NCI-H146 (cell line): ENCODE results near the gene AXIN2.

ENCODE experiments used
- DNase-seq: peaks from one replicate; lab custom pipeline; 2025; lab: John Stamatoyannopoulos, UW

AXIN2 gene

DNA sequence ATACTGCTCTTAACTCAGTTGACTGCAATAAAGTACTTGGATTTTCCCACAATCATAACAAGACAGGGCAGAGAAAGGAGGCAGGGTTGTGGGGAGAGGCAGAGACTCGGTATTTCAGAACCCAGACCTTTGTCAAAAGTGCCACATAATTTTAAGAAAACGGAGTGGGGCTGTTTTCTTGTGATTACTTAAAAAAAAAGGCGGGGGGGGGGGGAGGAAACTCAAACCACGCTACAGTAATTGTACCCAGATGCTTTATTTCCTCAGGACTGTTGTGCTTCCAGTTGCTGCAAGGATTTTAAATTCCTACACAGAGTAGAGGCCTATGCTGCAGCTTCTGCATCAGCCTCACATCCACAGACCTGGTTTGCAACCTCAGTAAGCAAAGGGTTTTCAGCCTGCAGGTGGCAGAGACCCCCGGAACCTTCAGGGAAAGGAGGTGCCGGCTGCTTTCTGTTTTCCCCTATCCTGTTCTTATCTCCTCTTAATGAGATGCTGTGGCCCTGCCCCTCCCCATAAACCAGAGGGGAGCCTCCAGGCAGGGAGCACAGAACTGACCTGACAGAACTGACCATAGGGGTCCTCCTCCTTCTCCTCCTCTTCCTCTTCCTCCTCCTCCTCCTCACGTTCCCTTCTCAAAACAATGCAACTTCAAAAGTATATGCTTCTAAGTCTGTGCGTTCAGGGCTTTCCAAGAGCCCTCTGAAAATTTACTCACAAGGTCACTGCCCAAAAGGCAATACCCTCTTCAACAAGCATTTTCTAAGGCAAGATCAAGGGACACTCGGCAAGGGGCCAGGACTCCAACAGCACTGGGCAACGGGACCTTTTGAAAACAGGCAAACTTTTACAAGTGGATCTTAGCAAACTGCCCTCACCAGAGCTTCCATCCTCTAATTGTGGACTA, 7.5 kb downstream of the AXIN2 start:
- DNase-seq, result no peak

DNA sequence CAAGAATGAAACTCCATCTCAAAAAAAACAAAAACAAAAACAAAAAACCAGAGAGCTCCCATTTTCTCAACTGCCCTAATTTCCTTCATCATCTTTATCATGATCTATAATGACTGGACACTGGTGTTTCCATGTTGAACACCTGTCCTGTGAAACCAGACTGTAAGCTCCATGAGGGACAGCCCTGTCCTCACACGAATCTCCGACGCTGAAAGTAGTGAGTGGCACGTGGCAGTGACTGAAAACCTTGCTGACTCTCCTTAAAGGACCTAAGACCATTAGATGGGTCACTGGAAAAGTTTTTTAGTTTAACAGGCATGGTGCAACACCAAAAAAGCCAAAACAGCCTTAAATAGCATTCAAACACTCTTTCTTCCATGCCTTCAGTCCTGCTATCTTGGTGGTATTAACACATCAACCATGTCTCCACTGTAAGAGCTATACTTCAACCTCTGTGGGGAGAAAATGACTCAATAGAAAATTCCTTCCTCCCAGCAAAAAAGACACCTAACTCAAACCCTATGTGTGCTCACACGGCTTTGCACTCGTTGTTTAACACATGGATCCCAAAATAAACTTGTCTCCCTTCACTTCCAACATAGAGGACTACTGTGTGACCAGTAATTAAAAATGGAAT, 8.3 kb downstream of the AXIN2 start:
- no peak for DNase-seq

DNA sequence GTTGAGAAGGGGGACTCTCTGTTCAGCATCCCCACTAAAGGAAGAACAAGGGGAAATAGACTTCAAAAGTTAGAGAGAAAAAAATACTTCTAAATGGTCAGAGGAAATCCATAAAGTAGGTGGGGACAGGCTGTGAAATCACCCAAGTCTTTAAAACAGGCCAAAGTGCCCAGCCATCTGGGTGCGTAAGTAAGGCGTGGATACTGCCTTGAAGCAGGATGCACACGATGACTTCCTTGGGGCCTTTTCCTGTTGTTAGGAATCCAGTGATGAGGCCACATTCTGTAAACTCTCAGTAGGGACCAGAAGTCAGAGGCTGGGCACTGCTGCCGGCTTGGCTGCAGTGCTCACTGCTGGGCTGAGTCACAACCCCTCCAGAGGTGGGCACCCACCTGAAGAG, 9.2 kb downstream of the AXIN2 start:
- DNase-seq, result no peak

DNA sequence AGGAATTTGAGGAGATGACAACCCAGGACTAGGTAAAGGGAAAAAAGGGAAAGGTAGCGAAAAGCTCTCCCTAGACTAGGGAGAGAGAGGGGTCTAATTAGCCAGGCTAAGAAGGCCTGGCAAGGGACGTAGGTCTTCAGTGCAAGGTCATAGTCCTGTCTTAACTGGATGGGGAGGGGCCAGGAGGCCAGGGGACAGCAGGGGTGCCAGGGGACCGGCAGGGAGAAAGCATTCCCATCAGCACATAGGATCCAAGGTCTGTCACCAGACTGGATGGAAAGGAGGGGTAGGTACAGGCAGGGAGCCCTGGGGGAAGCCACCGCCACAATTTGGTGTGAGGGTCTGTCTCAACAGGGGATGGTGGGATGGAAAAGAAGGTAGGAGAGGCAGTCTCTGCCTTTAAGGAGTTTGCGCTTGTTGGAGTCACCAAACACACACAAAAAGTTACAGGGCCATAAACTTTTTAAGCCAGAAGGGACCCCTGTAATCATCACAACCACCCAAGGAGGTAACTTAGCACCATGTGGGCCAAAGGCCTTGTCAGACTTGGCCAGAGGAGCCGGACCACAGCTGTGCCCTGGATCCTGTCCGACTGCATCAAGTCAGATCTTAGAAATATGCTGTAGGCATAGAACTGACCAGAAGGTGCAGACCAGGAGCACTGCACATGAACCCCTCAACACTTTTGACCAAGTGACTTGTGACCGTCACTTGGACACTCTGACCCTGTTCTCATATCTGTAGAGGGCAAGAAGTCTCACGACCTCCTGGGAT, 10.0 kb downstream of the AXIN2 start:
- DNase-seq, result no peak

DNA sequence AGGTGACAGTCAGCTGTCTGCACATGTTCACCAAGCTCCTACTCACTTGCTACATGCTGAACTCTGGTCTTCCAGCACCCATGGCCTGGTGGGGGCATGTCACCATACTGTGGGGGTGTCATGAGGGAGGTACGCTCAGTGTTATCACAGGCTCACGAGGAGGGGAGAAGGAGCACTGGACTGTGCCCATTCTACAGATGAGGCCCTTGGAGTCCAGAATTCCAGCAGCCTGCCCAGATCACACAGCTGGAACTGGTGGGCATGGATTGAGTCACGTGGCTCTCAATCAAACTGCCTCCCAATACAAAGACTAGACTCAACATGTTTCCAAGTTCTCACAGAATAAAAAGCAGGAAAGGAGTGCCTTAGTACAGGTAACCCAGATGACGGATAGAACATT, 10.7 kb downstream of the AXIN2 start:
- DNase-seq, result no peak

DNA sequence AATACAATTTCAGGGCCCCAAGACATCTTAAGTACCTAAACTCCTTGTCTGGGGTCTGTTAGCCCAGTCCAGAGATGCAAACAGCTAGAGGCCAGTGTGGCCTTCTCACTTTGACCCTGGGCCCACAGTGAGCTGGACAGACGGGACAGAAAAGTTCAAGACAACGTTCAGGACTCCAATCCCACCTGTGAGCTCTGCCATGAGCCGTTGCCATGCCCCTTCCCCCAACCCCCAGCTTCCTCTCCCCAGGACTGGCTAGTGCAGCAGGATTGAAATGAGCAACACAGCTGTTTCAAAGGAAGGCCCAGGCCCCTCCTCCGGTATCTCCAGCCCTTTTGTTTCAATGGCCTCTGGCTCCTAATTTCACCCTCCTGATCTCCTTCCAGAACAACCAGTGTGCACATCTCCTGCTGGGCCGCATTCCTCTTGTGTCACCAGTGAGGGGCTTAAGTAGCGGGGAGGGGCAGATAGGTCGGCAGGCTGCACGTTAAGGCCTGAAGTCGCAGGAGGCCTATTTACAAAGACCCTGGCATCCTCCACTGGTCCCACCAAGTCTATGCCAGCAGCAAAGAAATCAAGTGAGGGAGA, 11.3 kb downstream of the AXIN2 start:
- no peak for DNase-seq

DNA sequence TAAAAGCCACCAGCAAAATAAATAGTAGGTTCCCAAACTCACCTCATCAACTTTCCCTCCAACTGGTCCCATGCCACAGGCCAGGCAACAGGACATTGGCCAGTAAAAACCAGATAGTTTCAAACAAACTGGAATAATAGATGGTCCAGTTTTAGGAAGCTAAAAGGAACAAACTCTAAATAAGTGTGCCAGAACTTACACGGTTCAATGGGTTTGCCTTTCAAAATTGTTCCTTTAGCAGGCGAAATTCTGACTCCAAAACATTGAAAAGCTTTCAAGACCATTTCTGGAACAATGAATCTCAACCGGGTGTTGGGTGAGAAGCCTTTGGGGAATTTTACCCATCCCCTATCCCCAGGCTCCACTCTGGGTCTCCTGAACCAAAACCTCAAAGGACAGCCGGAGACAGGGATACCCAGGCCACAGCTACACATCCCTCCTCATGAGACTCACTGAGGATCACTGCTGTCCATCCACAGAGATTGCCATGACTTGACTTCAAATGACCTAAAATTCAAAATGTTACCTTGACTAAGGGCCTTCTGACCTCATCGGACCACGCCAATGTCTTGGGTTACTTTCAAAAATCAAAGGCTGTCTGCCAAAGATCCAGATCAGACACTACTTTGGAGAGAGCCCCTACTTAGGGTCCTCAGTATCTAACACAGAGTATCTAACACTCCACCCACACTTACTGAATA, 13.0 kb downstream of the AXIN2 start:
- no peak for DNase-seq

DNA sequence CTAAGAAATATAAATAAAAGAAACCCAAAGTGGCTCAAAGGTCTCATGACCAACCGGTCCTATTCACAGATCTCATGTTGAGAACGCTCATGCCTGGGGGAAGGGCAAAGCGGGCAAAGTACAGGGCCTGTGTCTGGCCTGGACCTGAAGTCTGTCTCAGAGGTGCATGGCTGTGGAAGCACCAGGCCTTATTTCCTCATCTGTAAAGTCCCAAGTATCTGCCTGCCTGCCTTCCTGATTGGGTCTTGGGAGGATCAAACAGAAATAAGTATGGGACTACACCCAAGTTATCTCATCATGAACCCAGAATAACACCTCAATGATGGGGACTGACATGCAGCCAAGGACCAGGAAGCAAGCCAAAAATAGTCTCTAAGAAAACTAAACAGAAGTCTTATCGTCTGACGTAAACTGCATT, 14.2 kb downstream of the AXIN2 start:
- no peak for DNase-seq

DNA sequence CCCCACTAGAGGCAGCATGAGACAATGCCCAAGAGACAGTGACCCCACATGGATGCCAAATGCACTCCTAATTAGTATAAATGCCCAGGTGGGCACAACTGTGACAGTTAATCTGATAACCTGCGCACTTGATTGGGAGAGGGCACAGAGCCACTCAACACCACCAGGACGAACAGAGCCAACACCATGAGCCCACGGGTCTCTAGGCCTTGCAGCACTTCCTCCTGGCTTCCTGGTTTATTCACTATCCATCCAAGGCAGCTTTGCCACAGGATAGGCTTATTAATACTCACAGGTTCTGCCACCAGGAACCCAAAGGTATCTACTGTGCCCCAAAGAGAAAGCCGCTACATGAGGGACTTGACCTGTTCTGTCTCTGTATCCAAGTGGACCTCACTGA, 14.9 kb downstream of the AXIN2 start:
- no peak for DNase-seq

DNA sequence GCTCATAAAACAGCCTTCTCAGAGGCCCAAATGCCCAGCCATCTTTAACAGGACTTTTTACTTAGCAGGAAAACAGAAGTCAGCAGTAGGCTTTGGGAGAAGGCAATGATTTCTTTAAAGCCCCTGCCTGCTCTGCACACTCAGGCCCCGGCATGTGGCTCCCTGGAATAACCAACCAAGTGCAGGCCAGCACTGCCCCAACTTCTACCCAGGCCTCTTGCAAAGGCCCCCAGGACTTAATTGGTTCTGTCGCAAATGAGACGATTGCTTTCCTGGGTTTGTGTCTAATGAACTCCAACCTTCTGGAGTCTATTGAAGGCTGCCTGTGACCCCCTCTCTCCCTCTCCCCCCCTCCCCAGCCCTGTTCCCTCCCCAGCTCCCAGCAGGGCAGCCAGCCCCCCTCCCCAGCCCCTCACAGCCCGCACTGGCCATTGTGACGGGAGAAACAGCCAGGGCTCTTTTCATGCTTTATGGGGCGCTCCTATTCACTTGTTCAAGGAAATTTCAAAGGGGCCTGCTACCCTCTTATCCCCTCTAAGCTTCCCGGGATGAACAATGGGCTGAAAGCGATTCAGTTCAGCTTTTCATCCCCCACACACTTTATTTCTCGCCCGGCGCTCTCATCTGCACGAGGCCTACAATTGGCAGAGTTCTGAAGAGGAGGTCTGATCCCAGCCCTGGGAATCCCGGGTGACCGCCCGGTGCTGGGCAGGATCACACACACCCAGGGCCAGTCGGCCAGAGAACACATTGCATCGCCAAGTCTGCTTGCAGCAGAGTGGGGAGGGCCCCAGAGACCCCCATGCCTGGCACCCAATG, 15.5 kb downstream of the AXIN2 start:
- DNase-seq, result no peak

DNA sequence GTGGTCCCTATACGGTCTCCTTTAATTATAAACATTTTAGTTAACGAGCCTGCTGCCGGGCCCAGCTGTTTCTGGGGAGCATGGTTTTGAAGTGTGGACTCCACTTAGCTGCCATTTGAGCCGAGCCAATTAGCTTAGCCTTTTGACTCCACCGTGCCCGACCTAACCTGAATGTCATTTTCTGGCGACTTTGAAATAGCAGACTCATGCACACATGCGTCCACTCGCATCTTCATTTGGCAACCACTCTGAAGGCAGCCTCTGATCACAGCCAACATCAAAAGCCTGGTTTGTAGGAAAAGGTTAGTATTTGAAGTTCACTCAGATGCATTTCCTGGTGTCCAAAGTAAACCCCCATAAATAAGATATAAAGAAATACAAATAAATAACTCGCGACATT, 16.8 kb downstream of the AXIN2 start:
- DNase-seq, result no peak

DNA sequence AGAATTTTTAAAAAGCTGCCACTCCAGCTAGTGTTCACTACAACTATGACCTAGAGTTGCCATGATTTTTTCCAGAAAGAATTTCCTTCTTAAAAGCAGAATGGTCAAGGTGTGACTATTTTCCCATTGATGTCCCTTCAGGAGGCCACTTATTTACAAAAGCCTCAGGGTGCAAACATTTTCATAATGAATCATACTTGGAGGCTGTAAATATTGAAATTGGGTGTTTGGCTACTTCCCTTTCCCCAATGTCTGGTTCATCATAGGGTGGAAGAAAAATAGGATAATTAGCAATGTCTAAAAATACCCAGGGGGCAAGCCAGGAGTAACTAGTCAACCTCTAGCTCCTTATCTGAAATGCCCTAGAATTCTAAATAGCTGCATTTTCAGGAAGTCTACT, 18.8 kb downstream of the AXIN2 start:
- DNase-seq, result peak; percentile 22

DNA sequence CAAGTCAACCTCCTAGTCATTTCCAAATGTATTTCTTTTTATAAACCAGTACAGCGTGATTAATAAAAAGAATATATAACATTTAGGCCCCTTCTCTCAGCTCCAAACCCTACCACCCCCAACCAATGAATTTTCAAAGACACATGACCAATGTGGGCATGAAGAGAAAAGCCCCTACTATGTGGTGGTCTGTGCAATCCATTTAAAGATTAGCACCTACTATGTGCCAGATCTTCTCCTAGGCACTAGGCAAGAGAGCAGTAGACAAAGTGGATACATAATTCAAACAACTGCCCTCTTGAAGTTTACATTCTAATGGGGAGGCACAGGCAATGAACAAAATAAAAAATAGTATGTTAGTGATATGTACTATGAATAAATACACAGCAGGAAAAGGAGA, 19.4 kb downstream of the AXIN2 start:
- no peak for DNase-seq

DNA sequence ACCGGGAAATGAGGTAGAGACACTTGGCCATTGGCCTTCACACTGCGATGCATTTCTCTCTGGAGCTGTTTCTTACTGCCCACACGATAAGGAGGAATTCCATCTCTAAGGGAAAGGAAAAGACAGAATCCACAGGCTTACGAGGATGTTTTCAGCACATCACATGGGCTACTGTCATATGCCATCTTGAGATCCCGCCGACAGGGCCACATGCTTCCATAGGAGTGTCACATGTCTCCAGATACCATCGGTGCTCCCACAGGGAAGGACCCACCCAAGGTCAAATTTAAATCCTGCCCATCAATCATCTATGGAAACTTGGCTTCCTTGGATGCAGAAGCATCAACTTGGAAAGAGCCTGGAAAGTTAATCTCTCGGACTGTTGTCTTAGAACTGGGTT, 20.0 kb downstream of the AXIN2 start:
- DNase-seq, result no peak

DNA sequence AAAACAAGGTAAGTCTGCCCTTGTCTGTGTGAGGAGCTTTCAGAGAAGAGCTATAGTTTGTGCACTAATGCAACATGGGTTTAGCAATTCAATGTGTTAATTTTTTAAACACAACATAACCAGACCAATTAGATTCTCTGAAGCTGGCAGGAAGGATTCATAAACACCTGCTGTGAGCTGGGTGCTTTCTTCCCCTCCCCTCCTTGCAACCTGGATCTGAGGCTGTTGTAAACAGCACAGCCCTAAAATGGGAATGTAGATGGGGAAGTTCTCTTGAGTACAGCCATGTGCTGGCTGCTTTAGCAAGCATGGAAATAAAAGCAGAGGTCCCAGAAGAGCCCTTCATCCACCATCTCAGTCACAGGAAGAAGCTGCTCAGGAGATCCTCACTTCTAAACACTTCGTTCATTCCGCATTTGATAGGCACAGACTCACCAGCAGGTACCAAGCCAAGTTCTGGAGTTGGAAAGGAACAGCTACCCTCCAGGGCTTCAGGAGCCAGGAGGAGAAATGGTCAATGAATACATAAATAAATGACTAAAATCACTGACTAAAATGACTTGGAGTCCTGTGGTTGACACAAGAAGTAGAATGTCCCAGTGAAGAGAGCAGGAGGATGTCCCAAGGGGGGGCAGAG, 21.7 kb downstream of the AXIN2 start:
- DNase-seq, result no peak

DNA sequence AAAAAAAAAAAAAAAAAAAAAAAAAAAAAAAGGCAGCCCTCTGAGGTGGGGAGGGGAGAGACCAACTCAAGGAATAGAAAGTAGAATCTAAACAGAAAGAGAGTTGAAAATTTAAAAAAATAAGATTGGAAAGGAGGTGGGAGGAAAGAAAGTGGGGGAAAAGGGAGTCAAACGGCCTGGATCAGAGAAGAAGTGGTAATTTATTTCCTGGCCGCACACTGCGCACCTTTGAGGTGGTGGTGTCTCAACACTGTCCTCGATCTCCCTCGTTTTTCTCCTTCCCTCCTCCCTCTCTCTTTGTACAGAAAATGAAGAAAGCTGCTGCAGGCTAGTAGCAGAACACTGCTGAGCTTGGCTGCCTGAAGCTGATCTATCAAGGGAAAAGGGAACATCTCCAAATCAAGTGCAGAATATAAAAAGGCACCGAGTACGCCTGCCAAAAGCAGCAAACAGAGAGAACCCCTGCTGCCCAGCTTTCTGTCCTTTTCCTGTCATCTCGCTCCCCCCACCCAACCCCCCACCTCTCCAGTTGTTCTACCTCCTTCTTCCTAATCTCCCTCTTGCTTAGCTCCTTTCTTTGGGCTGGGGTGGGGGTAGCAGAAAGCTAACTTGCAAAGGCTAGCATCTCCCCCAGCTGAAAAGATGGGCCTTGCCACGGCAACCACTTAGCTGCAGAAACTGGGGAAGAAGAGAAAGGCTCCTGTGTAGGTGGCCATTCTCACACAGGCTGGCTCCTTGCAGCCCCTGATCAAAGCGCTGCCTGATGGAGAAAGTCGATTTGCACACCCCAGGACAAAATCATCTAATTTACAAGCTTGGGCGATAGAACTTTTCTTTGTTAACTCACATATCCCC, 22.5 kb downstream of the AXIN2 start:
- DNase-seq, result no peak

DNA sequence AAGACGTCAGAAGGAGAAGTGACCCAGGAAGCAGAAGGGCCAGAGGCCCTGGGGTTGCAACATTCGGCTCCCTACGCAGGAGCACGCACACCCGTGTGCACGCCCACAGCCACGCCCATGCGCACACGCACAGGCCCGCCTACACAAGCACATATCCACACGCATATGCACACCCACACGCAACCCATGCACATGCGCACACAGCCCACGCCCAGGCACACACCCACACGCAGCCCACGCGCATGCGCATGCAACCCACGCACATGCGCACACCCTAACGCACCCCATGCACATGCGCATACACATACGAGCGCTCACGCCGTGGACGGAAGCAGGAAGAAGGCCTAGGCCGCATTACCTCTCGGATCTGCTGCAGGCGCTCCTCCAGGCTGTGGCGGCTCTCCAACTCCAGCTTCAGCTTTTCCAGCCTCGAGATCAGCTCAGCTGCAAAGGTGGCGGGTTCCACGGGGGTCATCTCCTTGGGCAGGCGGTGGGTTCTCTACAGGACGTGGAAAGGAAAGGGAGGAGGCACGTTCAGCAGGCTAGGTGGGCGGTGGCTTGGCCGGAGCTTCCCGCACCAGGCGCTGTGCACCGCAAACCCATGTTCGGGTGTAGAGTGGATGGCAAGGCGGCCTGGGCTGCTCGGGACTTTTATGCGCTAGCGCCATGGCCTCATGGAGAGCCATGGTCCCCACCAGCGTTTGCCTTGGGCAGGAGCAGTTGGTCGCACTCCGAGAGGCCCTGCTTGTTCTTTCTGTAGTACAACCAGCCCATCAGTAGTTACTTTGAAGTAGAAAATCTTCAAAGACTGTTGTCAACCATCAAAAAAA, 23.4 kb downstream of the AXIN2 start:
- DNase-seq, result no peak

DNA sequence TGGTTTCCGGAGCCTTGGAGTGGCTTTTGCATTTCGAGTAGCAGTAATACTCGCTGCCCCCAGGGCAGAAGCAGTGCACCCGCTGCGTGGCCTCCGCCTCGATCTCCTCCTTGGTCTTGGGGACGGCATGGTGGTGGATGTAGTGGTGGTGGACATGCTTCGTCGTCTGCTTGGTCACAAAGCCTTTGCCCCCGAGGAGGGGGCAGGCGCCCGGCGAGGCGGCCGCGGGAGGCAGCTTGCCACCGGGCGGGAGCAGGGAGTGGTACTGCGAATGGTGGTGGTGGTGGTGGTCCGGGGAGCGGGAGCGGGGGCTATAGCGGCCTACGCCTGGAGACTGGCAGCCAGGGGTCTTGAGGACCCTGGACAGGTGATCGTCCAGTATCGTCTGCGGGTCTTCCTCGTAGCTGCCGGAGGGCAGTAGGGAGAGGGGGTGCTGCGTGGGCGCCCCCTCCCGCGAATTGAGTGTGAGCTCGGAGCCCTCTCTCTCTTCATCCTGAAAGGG, 24.1 kb downstream of the AXIN2 start:
- no peak for DNase-seq
